Measurements from ENCODE around the gene PASK. TPM values are rescaled to one million over a fixed set of nuclear protein-coding genes. Genes with fewer than 3 reads are reported as not detected.

The PASK gene
- total and polyA plus RNA-seq, 9 of the 15 experiments (the other 6 are each of a cell fraction or from before 2014, with no cell fraction given): 1.5 to 30.3 (median 9.9) TPM

GRCh38 chr2:241070361-241070760, 78.9 kb downstream of the PASK start:
- Histone ChIP-seq H3K79me2 (ENCODE audit: control insufficient read depth, insufficient read depth, low read length) (no peaks in the 10 kb centered on the region), H3K27me3 (ENCODE audit: control insufficient read depth in 2 of 2, insufficient read depth in 2 of 2, low read length in 2 of 2) (peaks cover 12 to 65% of the 10 kb centered on the region in 2 experiments; a peak in 3 of 5 replicates), H3K4me3 (no peak overlapping the region), H3K9me1 (ENCODE audit: control insufficient read depth, insufficient read depth, low read length) (no peaks in the 10 kb centered on the region), H3K36me3 (ENCODE audit: control insufficient read depth, insufficient read depth, low read length) (no peaks in the 10 kb centered on the region), H3K27ac (ENCODE audit: extremely low read depth, low read depth, low read length) (no peak overlapping the region), H3K9me3 (replicated peaks; ENCODE audit: control insufficient read depth, insufficient read depth, low read depth, low read length) (no peaks in the 10 kb centered on the region), H3K4me2 (ENCODE audit: insufficient read depth, low read length) (no peak overlapping the region), H3K4me1 (replicated peaks in 1 of 2; ENCODE audit: control insufficient read depth in 2 of 2, insufficient read depth in 2 of 2, low read length in 2 of 2) (peaks cover 0 to 29% of the 10 kb centered on the region in 2 experiments; a peak in 2 of 5 replicates), H2AFZ (ENCODE audit: low read depth, low read length) (no peak overlapping the region), H3K9ac (ENCODE audit: insufficient read depth in 1 of 2, low read depth in 2 of 2, low read length in 2 of 2) (no peak overlapping the region), H4K20me1 (replicated peaks; ENCODE audit: control insufficient read depth, insufficient read depth, low read length) (0 out of 2 replicates have a peak, but pooled peaks cover 6% of the 10 kb centered on the region)
- intact Hi-C loops (cut with micrococcal nuclease): loop anchor here (10.0 kb wide), 1 partner anchor 156 kb away; no protein-coding TSS in a partner anchor
- POLR2A ChIA-PET: no interaction called here
- no peak for ATAC-seq
- DNase-seq (ENCODE audit: extremely low read depth in 1 of 4, low spot score in 3 of 4): no peak
- WGBS (ENCODE audit: insufficient coverage, low coverage, missing lambda C conversion rate): 8% methylated on average over 10 of the region's 13 CpGs
- in situ Hi-C loops (cut with MboI): no loop called here
- BruUV-seq (replicated peaks): no TSS peak
- CTCF ChIA-PET (ENCODE audit: low intra/inter-chr PET ratio): no interaction called here
- FAIRE-seq: no peak
- no peak for TF ChIP-seq TFAP4 (CRISPR knock-in tag; IDR thresholded peaks at IDR 0.05; ENCODE audit: borderline replicate concordance)
- TF ChIP-seq ETS1 (conservative IDR thresholded peaks at IDR 0.05; ENCODE audit: control insufficient read depth, low read depth, low read length): no peak
